ENCODE measurements around the gene HEBP1. TPM values are rescaled to one million over a fixed set of nuclear protein-coding genes. Genes with fewer than 3 reads are reported as not detected.

Gene HEBP1
- total and polyA plus RNA-seq, 8 donors, result 25.8 to 57.6 (median 44.4) TPM

DNA sequence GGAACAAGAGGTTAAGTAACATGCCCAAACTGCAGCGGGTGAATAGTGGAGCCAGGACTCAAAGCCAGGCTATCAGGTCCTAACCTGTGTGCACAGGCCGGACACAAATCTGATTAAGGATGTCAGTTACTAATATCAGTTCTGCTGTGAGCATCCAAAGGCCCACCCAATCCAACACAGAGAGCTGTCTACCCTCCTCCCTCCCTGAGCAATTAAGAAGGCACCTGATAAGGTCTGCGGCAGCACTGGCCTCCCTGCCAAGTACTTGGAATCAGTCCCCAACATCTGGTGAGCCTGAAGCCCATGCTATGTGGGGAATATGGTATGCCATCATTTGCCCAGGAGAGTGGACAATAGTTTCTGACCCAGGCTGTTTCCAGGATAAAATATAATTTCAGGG, 3.9 kb downstream of the HEBP1 start:
- TF ChIP-seq, protein P1, sequence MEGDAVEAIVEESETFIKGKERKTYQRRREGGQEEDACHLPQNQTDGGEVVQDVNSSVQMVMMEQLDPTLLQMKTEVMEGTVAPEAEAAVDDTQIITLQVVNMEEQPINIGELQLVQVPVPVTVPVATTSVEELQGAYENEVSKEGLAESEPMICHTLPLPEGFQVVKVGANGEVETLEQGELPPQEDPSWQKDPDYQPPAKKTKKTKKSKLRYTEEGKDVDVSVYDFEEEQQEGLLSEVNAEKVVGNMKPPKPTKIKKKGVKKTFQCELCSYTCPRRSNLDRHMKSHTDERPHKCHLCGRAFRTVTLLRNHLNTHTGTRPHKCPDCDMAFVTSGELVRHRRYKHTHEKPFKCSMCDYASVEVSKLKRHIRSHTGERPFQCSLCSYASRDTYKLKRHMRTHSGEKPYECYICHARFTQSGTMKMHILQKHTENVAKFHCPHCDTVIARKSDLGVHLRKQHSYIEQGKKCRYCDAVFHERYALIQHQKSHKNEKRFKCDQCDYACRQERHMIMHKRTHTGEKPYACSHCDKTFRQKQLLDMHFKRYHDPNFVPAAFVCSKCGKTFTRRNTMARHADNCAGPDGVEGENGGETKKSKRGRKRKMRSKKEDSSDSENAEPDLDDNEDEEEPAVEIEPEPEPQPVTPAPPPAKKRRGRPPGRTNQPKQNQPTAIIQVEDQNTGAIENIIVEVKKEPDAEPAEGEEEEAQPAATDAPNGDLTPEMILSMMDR (IDR thresholded peaks at IDR 0.05), result no peak
- H3K4me3 ChIP-seq, result no peak overlapping the region
- H3K4me1 ChIP-seq, result peaks cover 8 to 24% (median 19%) of the 10 kb centered on the region in 3 donors
- H3K27me3 ChIP-seq, result no peaks in the 10 kb centered on the region
- no peak overlapping the region for H3K27ac ChIP-seq
- no peak for ATAC-seq
- DNase-seq, result no peak
- H3K9me3 ChIP-seq, result no peaks in the 10 kb centered on the region
- H3K36me3 ChIP-seq, result no peaks in the 10 kb centered on the region
- intact Hi-C loops (cut with DNase I), result no loop called here
- no peak for FAIRE-seq
- 14 to 23% methylated on average over 3 of the region's 3 CpGs for WGBS, 2 donors

GRCh38 chr12:12995088-12995487, 5.0 kb downstream of the HEBP1 start:
- FAIRE-seq, result no peak

GRCh38 chr12:12993367-12993766, 6.7 kb downstream of the HEBP1 start:
- peak overlapping the region in 1 of 4 donors; percentile 29 for H3K27ac ChIP-seq
- intact Hi-C loops (cut with DNase I), result no loop called here
- H3K36me3 ChIP-seq, result peaks cover 0 to 8% (median 0%) of the 10 kb centered on the region in 3 donors
- TF ChIP-seq, protein P1 (IDR thresholded peaks at IDR 0.05), result no peak
- DNase-seq (no peak), FAIRE-seq (no peak), ATAC-seq (no peak)
- H3K27me3 ChIP-seq, result no peaks in the 10 kb centered on the region
- H3K9me3 ChIP-seq, result no peaks in the 10 kb centered on the region
- peaks cover 10 to 20% (median 18%) of the 10 kb centered on the region in 3 donors for H3K4me1 ChIP-seq
- WGBS, 2 donors, result 94 to 98% methylated on average over 4 of the region's 4 CpGs
- H3K4me3 ChIP-seq, result no peak overlapping the region

More at GRCh38 chr12:12995088-12995487, 5.0 kb downstream of the HEBP1 start:
- no peaks in the 10 kb centered on the region for H3K9me3 ChIP-seq
- intact Hi-C loops (cut with DNase I), result no loop called here
- H3K27me3 ChIP-seq, result no peaks in the 10 kb centered on the region
- ATAC-seq (no peak), DNase-seq (no peak)
- H3K4me1 ChIP-seq, result peaks cover 10 to 27% (median 20%) of the 10 kb centered on the region in 3 donors
- WGBS, 2 donors, result 89 to 94% methylated on average over 3 of the region's 3 CpGs
- no peak overlapping the region for H3K27ac ChIP-seq
- no peaks in the 10 kb centered on the region for H3K36me3 ChIP-seq
- no peak overlapping the region for H3K4me3 ChIP-seq
- TF ChIP-seq, protein P1 (IDR thresholded peaks at IDR 0.05), result no peak

DNA sequence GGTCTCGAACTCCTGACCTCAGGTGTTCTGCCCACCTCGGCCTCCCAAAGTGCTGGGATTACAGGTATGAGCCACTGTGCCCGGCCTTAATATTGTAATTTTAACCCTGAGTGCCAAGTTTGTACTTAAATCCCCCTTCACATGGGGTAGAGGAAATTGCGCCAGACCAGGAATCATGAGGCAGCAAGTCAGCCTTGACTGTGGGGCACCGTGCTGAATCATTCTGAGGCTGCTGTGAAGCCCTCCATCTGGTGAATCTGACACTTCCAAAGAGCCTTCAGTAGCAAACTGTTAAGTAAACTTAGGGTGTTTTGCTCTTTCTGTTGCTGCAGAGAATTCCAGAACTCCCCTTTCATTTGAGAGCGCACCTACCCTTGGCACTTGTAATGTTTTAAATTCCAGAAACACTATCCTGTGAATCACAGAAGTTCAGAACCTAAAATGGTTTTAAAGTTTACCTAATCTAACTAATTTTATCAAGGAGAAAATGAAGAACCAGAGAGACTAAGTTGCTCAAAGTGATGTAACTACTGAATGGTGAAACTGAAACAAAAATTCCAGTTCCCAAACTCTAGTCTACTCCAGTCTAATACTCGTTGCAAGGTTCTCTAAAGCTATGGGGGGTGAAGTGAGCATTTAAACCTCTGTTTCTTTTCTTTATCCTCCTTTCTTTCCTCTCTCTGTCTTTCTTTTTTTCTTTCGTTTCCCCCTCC, 7.5 kb downstream of the HEBP1 start:
- TF ChIP-seq, protein P1 (IDR thresholded peaks at IDR 0.05), result no peak
- no peaks in the 10 kb centered on the region for H3K27me3 ChIP-seq
- 74 to 78% methylated on average over 8 of the region's 8 CpGs for WGBS, 2 donors
- H3K36me3 ChIP-seq, result peaks cover 0 to 15% (median 0%) of the 10 kb centered on the region in 3 donors
- DNase-seq (no peak), FAIRE-seq (no peak), ATAC-seq (peak in 3 of 4 donors; percentile 45 to 72 (median 61))
- no peak overlapping the region for H3K4me3 ChIP-seq
- intact Hi-C loops (cut with DNase I), result no loop called here
- H3K4me1 ChIP-seq, result peaks cover 10 to 15% (median 10%) of the 10 kb centered on the region in 3 donors
- H3K27ac ChIP-seq, result peak overlapping the region in 2 of 4 donors; percentile 29 to 35
- no peaks in the 10 kb centered on the region for H3K9me3 ChIP-seq
